IPS-NIHi11 (cell line): Measurements from ENCODE around the gene WASHC4.
"Not testable (repeated sequence)": the region's sequence is repeated elsewhere in the genome, so short reads cannot be mapped to it uniquely, and the experiment has no call there.

ENCODE experiments used
- DNase-seq: peaks from one replicate; pipeline ENCODE4 v3.0.0; 2012; ENCODE audit warnings: mixed read lengths, low spot score

WASHC4 gene

GRCh38 chr12:105164068-105164467 is 56.5 kb downstream of the WASHC4 start:
- DNase-seq: no peak

GRCh38 chr12:105166736-105167135 is 59.2 kb downstream of the WASHC4 start:
- DNase-seq: no peak

GRCh38 chr12:105167346-105167745 is 59.8 kb downstream of the WASHC4 start:
- DNase-seq: no peak

GRCh38 chr12:105168006-105168405 is 60.5 kb downstream of the WASHC4 start:
- no peak for DNase-seq

- DNase-seq: no peak
Measured at GRCh38 chr12:105170139-105170538, 62.6 kb downstream of the WASHC4 start.

- no peak for DNase-seq
Measured at GRCh38 chr12:105171691-105172436, 64.3 kb downstream of the WASHC4 start.

GRCh38 chr12:105175397-105175990 is 68.0 kb downstream of the WASHC4 start:
- no peak for DNase-seq

GRCh38 chr12:105177208-105177607 is 69.7 kb downstream of the WASHC4 start:
- no peak for DNase-seq

- DNase-seq: not testable (repeated sequence)
Measured at GRCh38 chr12:105179114-105179513, 71.6 kb downstream of the WASHC4 start.

GRCh38 chr12:105183406-105183805 is 75.9 kb downstream of the WASHC4 start:
- not testable (repeated sequence) for DNase-seq

- not testable (repeated sequence) for DNase-seq
Measured at GRCh38 chr12:105183976-105184375, 76.4 kb downstream of the WASHC4 start.

GRCh38 chr12:105189293-105189692 is 81.8 kb downstream of the WASHC4 start:
- DNase-seq: no peak

GRCh38 chr12:105190530-105190929 is 83.0 kb downstream of the WASHC4 start:
- DNase-seq: no peak

- no peak for DNase-seq
Measured at GRCh38 chr12:105192624-105193225, 85.2 kb downstream of the WASHC4 start.

GRCh38 chr12:105194947-105195346 is 87.4 kb downstream of the WASHC4 start:
- DNase-seq: no peak

GRCh38 chr12:105196090-105196489 is 88.6 kb downstream of the WASHC4 start:
- no peak for DNase-seq

- no peak for DNase-seq
Measured at GRCh38 chr12:105198961-105199360, 91.4 kb downstream of the WASHC4 start.

GRCh38 chr12:105200385-105200784 is 92.9 kb downstream of the WASHC4 start:
- no peak for DNase-seq

- no peak for DNase-seq
Measured at GRCh38 chr12:105201299-105201698, 93.8 kb downstream of the WASHC4 start.

GRCh38 chr12:105202202-105202601 is 94.7 kb downstream of the WASHC4 start:
- DNase-seq: no peak

GRCh38 chr12:105204127-105204526 is 96.6 kb downstream of the WASHC4 start:
- DNase-seq: no peak

- no peak for DNase-seq
Measured at GRCh38 chr12:105204916-105205315, 97.4 kb downstream of the WASHC4 start.

- DNase-seq: no peak
Measured at GRCh38 chr12:105205322-105206048, 98.0 kb downstream of the WASHC4 start.
